Heart left ventricle (tissue), 16 donors: ENCODE measurements around the gene SCRN1. TPM values are rescaled to one million over a fixed set of nuclear protein-coding genes. Genes with fewer than 3 reads are reported as not detected.

Source experiments
- ATAC-seq, 4 donors: fragments of 200-7000 bp; cut with Tn5 transposase; one replicate each; pipeline ENCODE4 v1.9.1; 2020 to 2022; ENCODE audit warnings: moderate library complexity in 4 of 4, mild to moderate bottlenecking in 3 of 4, moderate number of reproducible peaks in 1 of 4
- DNase-seq, 5 donors: peaks; one replicate each; pipeline ENCODE4 v3.0.0-alpha.2; 2020
- H3K27ac ChIP-seq, 12 donors: fragments of 200-600 bp; sonication (generic) in 4 of 12; one replicate each; pipeline versions ENCODE4 v1.5.0 to v1.8.0; 2016 to 2022; ENCODE audit warnings: mild to moderate bottlenecking in 2 of 12
- H3K27me3 ChIP-seq, 9 donors: fragments of 200-600 bp; sonication (generic) in 2 of 9; one replicate each; pipeline versions ENCODE4 v1.5.1 to v1.8.0; 2016 to 2022; ENCODE audit warnings: mild to moderate bottlenecking in 3 of 9
- H3K36me3 ChIP-seq, 9 donors: fragments of 200-600 bp; sonication (generic) in 2 of 9; one replicate each; pipeline versions ENCODE4 v1.5.0 to v1.8.0; 2018 to 2022; ENCODE audit warnings: mild to moderate bottlenecking in 2 of 9
- H3K4me1 ChIP-seq, 12 donors: fragments of 200-600 bp; sonication (generic) in 4 of 12; one replicate each; pipeline versions ENCODE4 v1.5.0 to v1.8.0; 2016 to 2022; ENCODE audit warnings: mild to moderate bottlenecking in 3 of 12
- H3K4me3 ChIP-seq, 12 donors: fragments of 200-600 bp; sonication (generic) in 4 of 12; one replicate each; pipeline versions ENCODE4 v1.5.0 to v1.8.0; 2017 to 2022; ENCODE audit warnings: mild to moderate bottlenecking in 9 of 12, moderate library complexity in 4 of 12
- H3K9me3 ChIP-seq, 12 donors: fragments of 200-600 bp; sonication (generic) in 4 of 12; one replicate each; pipeline versions ENCODE4 v1.5.0 to v1.8.0; 2016 to 2022; ENCODE audit warnings: mild to moderate bottlenecking in 1 of 12
- POLR2A ChIP-seq, 2 donors: fragments of 450-650 bp; IDR thresholded peaks; one replicate each; pipeline ENCODE4 v1.6.1; 2017; ENCODE audit warnings: antibody characterized with exemption in 2 of 2, mild to moderate bottlenecking in 2 of 2, moderate library complexity in 2 of 2
- WGBS, 4 donors: extraction: QIAGEN DNeasy Blood & Tissue Kit in 2 of 4; methylation state at CpG; one replicate each; pipeline versions ENCODE4 v1.1.5 to v1.1.7; 2013 to 2018; 5-methylcytosine and 5-hydroxymethylcytosine counted together
- intact Hi-C, 10 donors: fragments of 100-400 bp; cut with DNase I; formaldehyde crosslinking; loops; one replicate each; pipeline versions ENCODE4 v1.11.1 to v1.14.2; 2022
- polyA plus RNA-seq, 2 donors: library from polyadenylated mRNA; stranded (reverse); fragments of 200-250 nt; gene quantifications; one replicate each; pipeline ENCODE4 v1.2.3, GENCODE V29; 2013
- total RNA-seq, 9 donors: library from RNA; depleted of rRNA in 2 of 9; stranded (reverse); fragments of >200 nt in 2 of 9; fragmentation: NEBNext Ultra II Directional in 3 of 9; extraction: Animal tissue kit (Norgen Biotek cat#: 25700) in 3 of 9; gene quantifications; one replicate each; pipeline versions ENCODE4 v1.1.0 to v1.2.4, GENCODE V29; 2016 to 2023
- TF ChIP-seq, protein P1 (sequence below), 12 donors: fragments of 200-600 bp; sonication (generic) in 4 of 12; IDR thresholded peaks; one replicate each; pipeline versions ENCODE4 v1.5.0 to v1.8.0; 2018 to 2022; ENCODE audit warnings: antibody characterized with exemption in 12 of 12, mild to moderate bottlenecking in 5 of 12
- donor health status: ischemic (EF 13 %, LVEDD 7.1; RV severe dilation, severe dysfunction).
- donor health status: healthy with polysubstance abuse.
- donor health status: DM: no; HTN: yes; CAD: no.
- donor health status: DM: no; HTN: no; CAD: no.
- donor health status: ischemic (EF 25% LVEDD 6.9; RV normal size, moderate dysfunction).
- donor health status: ischemic (EF 25% LVEDD 5.7; RV mildly dilated, moderate dysfunction).
- donor health status: healthy.
- donor health status: DM: yes; HTN: yes; CAD: no.
- donor health status: ischemic (EF 35%, LVEDD 5.7; RV mildly dilated, moderate dysfunction).
- donor health status: nonischemic (EF 11% LVEDD 7.7; RV severe dilation, severe dysfunction).
- donor health status: DM: yes; HTN: yes; CAD: no.
- donor health status: PGD.
- donor health status: ischemic (EF 29% LVEDD 5.4; RV normal size, mild dysfunction).
- donor health status: nonischemic (EF 23%, LVEDD 6.1; RV moderate dilation, normal function).

The SCRN1 gene
- total and polyA plus RNA-seq, 11 donors: 2.7 to 40.2 (median 20.1) TPM

GRCh38 chr7:30034501-30034900, 44.9 kb upstream of the SCRN1 start:
- TF ChIP-seq, protein P1, sequence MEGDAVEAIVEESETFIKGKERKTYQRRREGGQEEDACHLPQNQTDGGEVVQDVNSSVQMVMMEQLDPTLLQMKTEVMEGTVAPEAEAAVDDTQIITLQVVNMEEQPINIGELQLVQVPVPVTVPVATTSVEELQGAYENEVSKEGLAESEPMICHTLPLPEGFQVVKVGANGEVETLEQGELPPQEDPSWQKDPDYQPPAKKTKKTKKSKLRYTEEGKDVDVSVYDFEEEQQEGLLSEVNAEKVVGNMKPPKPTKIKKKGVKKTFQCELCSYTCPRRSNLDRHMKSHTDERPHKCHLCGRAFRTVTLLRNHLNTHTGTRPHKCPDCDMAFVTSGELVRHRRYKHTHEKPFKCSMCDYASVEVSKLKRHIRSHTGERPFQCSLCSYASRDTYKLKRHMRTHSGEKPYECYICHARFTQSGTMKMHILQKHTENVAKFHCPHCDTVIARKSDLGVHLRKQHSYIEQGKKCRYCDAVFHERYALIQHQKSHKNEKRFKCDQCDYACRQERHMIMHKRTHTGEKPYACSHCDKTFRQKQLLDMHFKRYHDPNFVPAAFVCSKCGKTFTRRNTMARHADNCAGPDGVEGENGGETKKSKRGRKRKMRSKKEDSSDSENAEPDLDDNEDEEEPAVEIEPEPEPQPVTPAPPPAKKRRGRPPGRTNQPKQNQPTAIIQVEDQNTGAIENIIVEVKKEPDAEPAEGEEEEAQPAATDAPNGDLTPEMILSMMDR (IDR thresholded peaks at IDR 0.05): no peak
- TF ChIP-seq POLR2A (IDR thresholded peaks at IDR 0.05): no peak
- Histone ChIP-seq H3K4me3 (no peak overlapping the region), H3K27ac (no peak overlapping the region), H3K4me1 (peaks cover 0 to 22% (median 11%) of the 10 kb centered on the region in 12 donors), H3K36me3 (no peaks in the 10 kb centered on the region), H3K9me3 (no peaks in the 10 kb centered on the region), H3K27me3 (no peaks in the 10 kb centered on the region)
- DNase-seq (no peak), ATAC-seq (no peak)
- WGBS, 4 donors: 88 to 95% (median 93%) methylated on average over 3 of the region's 3 CpGs
- intact Hi-C loops: no loop called here

DNA sequence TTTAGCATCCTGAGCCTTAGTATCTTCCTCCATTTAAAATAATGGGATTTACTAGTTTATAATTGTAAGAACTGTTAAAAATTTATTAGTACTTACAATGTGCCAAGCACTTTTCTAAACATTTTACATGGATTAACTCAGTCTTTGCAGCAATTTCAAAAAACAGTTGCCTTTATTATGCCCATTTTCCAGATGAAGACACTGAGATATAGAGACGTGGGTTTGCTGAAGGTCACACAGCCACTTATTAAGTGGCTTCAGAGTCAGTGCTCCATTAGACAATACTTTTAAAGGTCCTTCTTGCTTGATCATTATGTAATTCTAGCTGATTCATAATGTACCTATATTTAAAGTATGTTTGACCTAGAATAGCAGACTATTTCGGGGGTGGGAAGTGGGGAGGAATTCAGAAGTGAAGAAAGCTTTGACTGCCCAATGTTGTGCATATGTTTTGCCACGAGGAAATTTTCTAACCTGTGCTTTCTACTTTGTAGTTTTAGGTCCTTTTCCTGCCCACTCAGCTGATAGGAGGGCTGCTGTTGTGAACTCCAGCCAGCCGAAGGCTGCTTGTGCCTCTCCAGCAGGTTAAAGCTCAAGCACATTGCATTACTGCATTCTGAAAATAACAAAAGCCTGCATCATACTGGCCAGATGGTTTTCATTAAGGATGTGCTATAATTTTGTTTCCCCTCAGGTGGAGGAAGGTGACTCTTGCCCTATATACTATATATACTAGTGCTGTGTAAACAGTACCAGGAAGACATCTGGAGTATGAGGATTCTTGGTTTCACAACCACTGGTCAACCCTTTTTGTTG, 42.9 kb upstream of the SCRN1 start:
- 32 to 38% (median 36%) methylated on average over 4 of the region's 4 CpGs for WGBS, 4 donors
- Histone ChIP-seq H3K4me3 (no peak overlapping the region), H3K27ac (peak overlapping the region in 1 of 12 donors; percentile 16), H3K36me3 (no peaks in the 10 kb centered on the region), H3K4me1 (peaks cover 0 to 31% (median 18%) of the 10 kb centered on the region in 12 donors), H3K27me3 (no peaks in the 10 kb centered on the region), H3K9me3 (no peaks in the 10 kb centered on the region)
- ATAC-seq: no peak
- no peak for DNase-seq
- TF ChIP-seq, protein P1 (IDR thresholded peaks at IDR 0.05): no peak
- TF ChIP-seq POLR2A (IDR thresholded peaks at IDR 0.05): no peak
- intact Hi-C loops: no loop called here

DNA sequence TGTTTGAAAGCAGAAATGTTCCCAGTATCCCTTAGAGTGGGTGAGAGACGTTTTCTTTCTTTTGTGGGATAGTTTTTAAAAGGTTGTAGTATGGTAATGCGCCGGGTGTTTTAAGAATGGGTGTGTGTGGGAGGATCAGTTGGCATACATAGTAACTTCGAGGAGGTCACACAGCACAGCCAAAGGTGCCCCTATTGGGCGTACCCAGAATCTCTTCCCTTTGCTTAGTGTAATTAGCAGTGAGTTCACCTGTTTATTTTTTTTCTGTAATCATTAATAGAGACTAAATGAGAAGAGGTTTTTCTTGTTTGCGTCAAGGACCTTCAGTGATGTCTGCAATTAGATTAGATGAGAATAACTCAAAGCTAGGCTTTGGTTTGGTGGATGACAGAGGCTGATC, 40.1 kb upstream of the SCRN1 start:
- Histone ChIP-seq H3K36me3 (no peaks in the 10 kb centered on the region), H3K27me3 (no peaks in the 10 kb centered on the region), H3K4me3 (peak overlapping the region in 9 of 12 donors; percentile 62 to 98 (median 86)), H3K9me3 (no peaks in the 10 kb centered on the region), H3K4me1 (peaks cover 0 to 49% (median 32%) of the 10 kb centered on the region in 12 donors), H3K27ac (peak overlapping the region in 2 of 12 donors; percentile 90 to 92)
- DNase-seq (no peak), ATAC-seq (no peak)
- intact Hi-C loops: loop anchor here in 3 of 10 donors (5.0 to 10.0 kb wide), 3 partner anchors 33 to 255 kb away; partner anchors contain the start of genes SCRN1 (in 1 of the 3) and ZNRF2 (in 1 of the 3)
- TF ChIP-seq POLR2A (IDR thresholded peaks at IDR 0.05): no peak
- TF ChIP-seq, protein P1 (IDR thresholded peaks at IDR 0.05): no peak
- WGBS, 4 donors: 22 to 33% (median 26%) methylated on average over 6 of the region's 6 CpGs
